Measurements from ENCODE around the gene RTF2. TPM values are rescaled to one million over a fixed set of nuclear protein-coding genes. Genes with fewer than 3 reads are reported as not detected.
A peak's percentile ranks its signal among the peaks of the same experiment; 100 is the strongest.

The RTF2 gene
- total and polyA plus RNA-seq, 4 donors = 68.1 to 95.9 (median 77.5) TPM

DNA sequence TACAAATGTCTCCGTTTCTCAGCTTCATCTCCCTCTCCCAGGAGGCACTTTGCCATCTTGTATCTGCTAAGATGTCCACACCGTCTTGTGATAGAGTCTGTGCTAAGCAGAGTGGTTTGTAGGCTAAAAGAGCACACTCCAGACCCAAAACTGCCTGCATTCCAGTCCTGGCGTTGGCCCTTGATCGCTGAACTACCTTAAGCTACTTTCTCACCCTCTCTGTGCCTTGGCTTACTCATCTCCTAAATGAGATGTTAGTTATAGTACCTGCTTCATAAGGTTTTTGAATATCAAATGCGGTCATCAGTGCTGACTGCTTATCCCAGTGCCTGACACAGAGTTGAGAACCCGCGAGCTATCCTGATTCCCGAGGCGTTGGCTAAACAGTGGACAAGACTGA is 42.4 kb upstream of the RTF2 start:
- no peak overlapping the region for H3K27ac ChIP-seq (ENCODE audit: low read depth in 1 of 2, low read length in 2 of 2)
- no peaks in the 10 kb centered on the region for H3K9me3 ChIP-seq (ENCODE audit: control insufficient read depth, low read length)
- ATAC-seq (ENCODE audit: low FRiP score) = no peak
- 86 to 88% methylated on average over 9 of the region's 9 CpGs for WGBS, 2 donors
- no peaks in the 10 kb centered on the region for H3K36me3 ChIP-seq (ENCODE audit: control insufficient read depth in 1 of 2, insufficient read depth in 2 of 2, low read length in 1 of 2)
- no peak overlapping the region for H3K4me3 ChIP-seq (ENCODE audit: low read length in 2 of 2)
- no peaks in the 10 kb centered on the region for H3K4me1 ChIP-seq (ENCODE audit: control insufficient read depth in 1 of 2, insufficient read depth in 2 of 2, low read length in 2 of 2)
- intact Hi-C loops (cut with DNase I) = no loop called here
- H3K27me3 ChIP-seq (ENCODE audit: control insufficient read depth in 1 of 2, insufficient read depth in 2 of 2, low read length in 1 of 2) = no peaks in the 10 kb centered on the region
- no peak for DNase-seq

GRCh38 chr20:56426926-56427325 is 41.5 kb upstream of the RTF2 start:
- Histone ChIP-seq H3K27me3 (ENCODE audit: control insufficient read depth in 1 of 2, insufficient read depth in 2 of 2, low read length in 1 of 2) (no peaks in the 10 kb centered on the region), H3K27ac (ENCODE audit: low read depth in 1 of 2, low read length in 2 of 2) (no peak overlapping the region), H3K36me3 (ENCODE audit: control insufficient read depth in 1 of 2, insufficient read depth in 2 of 2, low read length in 1 of 2) (no peaks in the 10 kb centered on the region), H3K9me3 (ENCODE audit: control insufficient read depth, low read length) (no peaks in the 10 kb centered on the region), H3K4me1 (ENCODE audit: control insufficient read depth in 1 of 2, insufficient read depth in 2 of 2, low read length in 2 of 2) (no peaks in the 10 kb centered on the region), H3K4me3 (ENCODE audit: low read length in 2 of 2) (no peak overlapping the region)
- DNase-seq (no peak), ATAC-seq (ENCODE audit: low FRiP score) (no peak)
- intact Hi-C loops (cut with DNase I) = no loop called here

GRCh38 chr20:56427797-56428196 is 40.6 kb upstream of the RTF2 start:
- intact Hi-C loops (cut with DNase I) = no loop called here
- ATAC-seq (ENCODE audit: low FRiP score) (no peak), DNase-seq (no peak)
- Histone ChIP-seq H3K27ac (ENCODE audit: low read depth in 1 of 2, low read length in 2 of 2) (no peak overlapping the region), H3K27me3 (ENCODE audit: control insufficient read depth in 1 of 2, insufficient read depth in 2 of 2, low read length in 1 of 2) (no peaks in the 10 kb centered on the region), H3K9me3 (ENCODE audit: control insufficient read depth, low read length) (no peaks in the 10 kb centered on the region), H3K4me3 (ENCODE audit: low read length in 2 of 2) (no peak overlapping the region), H3K4me1 (ENCODE audit: control insufficient read depth in 1 of 2, insufficient read depth in 2 of 2, low read length in 2 of 2) (no peaks in the 10 kb centered on the region), H3K36me3 (ENCODE audit: control insufficient read depth in 1 of 2, insufficient read depth in 2 of 2, low read length in 1 of 2) (no peaks in the 10 kb centered on the region)
- 79 to 84% methylated on average over 4 of the region's 4 CpGs for WGBS, 2 donors

DNA sequence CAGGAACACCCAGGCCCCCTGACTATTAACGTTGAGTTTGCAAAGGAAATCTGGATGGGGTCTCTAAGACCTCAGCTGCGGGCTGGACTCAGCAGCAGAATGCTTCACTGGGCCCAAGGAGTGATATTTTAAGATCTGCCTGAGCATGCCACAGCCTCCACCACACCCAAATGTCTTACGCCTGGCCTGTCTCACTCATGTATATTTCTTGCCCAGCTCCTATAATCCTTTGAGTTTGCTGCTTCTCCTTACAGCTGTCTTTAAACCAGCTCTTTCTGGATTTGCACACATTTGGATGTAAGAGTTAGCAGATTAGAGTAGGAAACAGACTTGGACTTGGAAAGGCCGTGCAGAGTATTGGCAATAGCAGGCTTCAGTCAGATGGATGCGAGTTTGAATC is 40.0 kb upstream of the RTF2 start:
- intact Hi-C loops (cut with DNase I) = no loop called here
- no peaks in the 10 kb centered on the region for H3K27me3 ChIP-seq (ENCODE audit: control insufficient read depth in 1 of 2, insufficient read depth in 2 of 2, low read length in 1 of 2)
- ATAC-seq (ENCODE audit: low FRiP score) = no peak
- H3K4me3 ChIP-seq (ENCODE audit: low read length in 2 of 2) = no peak overlapping the region
- no peaks in the 10 kb centered on the region for H3K36me3 ChIP-seq (ENCODE audit: control insufficient read depth in 1 of 2, insufficient read depth in 2 of 2, low read length in 1 of 2)
- no peak overlapping the region for H3K27ac ChIP-seq (ENCODE audit: low read depth in 1 of 2, low read length in 2 of 2)
- H3K9me3 ChIP-seq (ENCODE audit: control insufficient read depth, low read length) = no peaks in the 10 kb centered on the region
- DNase-seq = no peak
- WGBS, 2 donors = 80 to 84% methylated on average over 5 of the region's 5 CpGs
- no peaks in the 10 kb centered on the region for H3K4me1 ChIP-seq (ENCODE audit: control insufficient read depth in 1 of 2, insufficient read depth in 2 of 2, low read length in 2 of 2)

- peak in 1 of 2 donors; percentile 4 for DNase-seq
- Histone ChIP-seq H3K4me1 (ENCODE audit: control insufficient read depth in 1 of 2, insufficient read depth in 2 of 2, low read length in 2 of 2) (no peaks in the 10 kb centered on the region), H3K9me3 (ENCODE audit: control insufficient read depth, low read length) (no peaks in the 10 kb centered on the region), H3K27ac (ENCODE audit: low read depth in 1 of 2, low read length in 2 of 2) (no peak overlapping the region), H3K4me3 (ENCODE audit: low read length in 2 of 2) (no peak overlapping the region), H3K27me3 (ENCODE audit: control insufficient read depth in 1 of 2, insufficient read depth in 2 of 2, low read length in 1 of 2) (no peaks in the 10 kb centered on the region), H3K36me3 (ENCODE audit: control insufficient read depth in 1 of 2, insufficient read depth in 2 of 2, low read length in 1 of 2) (no peaks in the 10 kb centered on the region)
- WGBS, 2 donors = 77 to 81% methylated on average over 8 of the region's 8 CpGs
- no peak for ATAC-seq (ENCODE audit: low FRiP score)
- intact Hi-C loops (cut with DNase I) = no loop called here
These were observed 39.5 kb upstream of the RTF2 start for GRCh38 chr20:56428881-56429280.

DNA sequence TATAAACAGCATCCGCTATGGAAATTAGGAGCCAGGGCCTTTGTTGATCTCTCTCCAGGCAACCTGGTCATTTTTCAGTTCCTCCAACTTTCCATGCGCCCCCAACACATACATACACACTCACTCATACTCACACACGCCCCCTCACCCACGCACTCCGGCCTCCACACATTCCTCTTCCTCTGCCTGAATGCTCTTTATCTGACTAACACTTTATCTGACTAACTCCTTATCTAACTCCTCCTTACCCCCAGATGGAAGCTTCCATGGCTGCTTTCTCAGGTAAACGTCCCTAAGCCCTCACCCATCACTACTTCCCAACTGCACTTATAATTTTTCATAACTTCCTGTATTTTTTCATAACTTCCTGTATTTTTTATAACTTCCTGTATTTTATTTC is 38.9 kb upstream of the RTF2 start:
- Histone ChIP-seq H3K9me3 (ENCODE audit: control insufficient read depth, low read length) (no peaks in the 10 kb centered on the region), H3K36me3 (ENCODE audit: control insufficient read depth in 1 of 2, insufficient read depth in 2 of 2, low read length in 1 of 2) (no peaks in the 10 kb centered on the region), H3K27me3 (ENCODE audit: control insufficient read depth in 1 of 2, insufficient read depth in 2 of 2, low read length in 1 of 2) (no peaks in the 10 kb centered on the region), H3K4me3 (ENCODE audit: low read length in 2 of 2) (no peak overlapping the region), H3K4me1 (ENCODE audit: control insufficient read depth in 1 of 2, insufficient read depth in 2 of 2, low read length in 2 of 2) (no peaks in the 10 kb centered on the region), H3K27ac (ENCODE audit: low read depth in 1 of 2, low read length in 2 of 2) (no peak overlapping the region)
- intact Hi-C loops (cut with DNase I) = no loop called here
- peak in 1 of 2 donors; percentile 9 for DNase-seq
- WGBS, 2 donors = 68% methylated on average over 6 of the region's 6 CpGs
- ATAC-seq (ENCODE audit: low FRiP score) = no peak

DNA sequence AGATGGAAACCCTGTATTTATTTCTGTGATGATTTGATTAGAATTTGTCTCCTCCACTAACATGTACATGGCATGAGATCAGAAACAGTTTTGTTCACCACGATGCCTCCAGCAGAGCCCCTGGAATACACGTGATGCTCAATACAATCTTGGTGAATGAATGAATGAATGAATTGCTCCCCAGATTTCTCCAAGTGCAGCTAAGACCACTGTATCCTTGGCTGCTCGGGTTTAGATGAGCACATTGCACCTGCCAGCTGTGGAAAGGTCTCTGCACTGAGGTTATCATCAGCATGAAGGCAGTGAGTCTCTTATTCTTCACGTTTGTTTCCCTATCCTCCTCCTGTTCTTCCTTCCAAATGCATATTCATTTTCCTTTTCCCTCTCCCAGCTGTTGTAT is 38.5 kb upstream of the RTF2 start:
- DNase-seq (no peak), ATAC-seq (ENCODE audit: low FRiP score) (no peak)
- Histone ChIP-seq H3K27ac (ENCODE audit: low read depth in 1 of 2, low read length in 2 of 2) (no peak overlapping the region), H3K36me3 (ENCODE audit: control insufficient read depth in 1 of 2, insufficient read depth in 2 of 2, low read length in 1 of 2) (no peaks in the 10 kb centered on the region), H3K9me3 (ENCODE audit: control insufficient read depth, low read length) (no peaks in the 10 kb centered on the region), H3K27me3 (ENCODE audit: control insufficient read depth in 1 of 2, insufficient read depth in 2 of 2, low read length in 1 of 2) (no peaks in the 10 kb centered on the region), H3K4me1 (ENCODE audit: control insufficient read depth in 1 of 2, insufficient read depth in 2 of 2, low read length in 2 of 2) (no peaks in the 10 kb centered on the region), H3K4me3 (ENCODE audit: low read length in 2 of 2) (no peak overlapping the region)
- intact Hi-C loops (cut with DNase I) = no loop called here
- WGBS, 2 donors = 59 to 69% methylated on average over 4 of the region's 4 CpGs

DNA sequence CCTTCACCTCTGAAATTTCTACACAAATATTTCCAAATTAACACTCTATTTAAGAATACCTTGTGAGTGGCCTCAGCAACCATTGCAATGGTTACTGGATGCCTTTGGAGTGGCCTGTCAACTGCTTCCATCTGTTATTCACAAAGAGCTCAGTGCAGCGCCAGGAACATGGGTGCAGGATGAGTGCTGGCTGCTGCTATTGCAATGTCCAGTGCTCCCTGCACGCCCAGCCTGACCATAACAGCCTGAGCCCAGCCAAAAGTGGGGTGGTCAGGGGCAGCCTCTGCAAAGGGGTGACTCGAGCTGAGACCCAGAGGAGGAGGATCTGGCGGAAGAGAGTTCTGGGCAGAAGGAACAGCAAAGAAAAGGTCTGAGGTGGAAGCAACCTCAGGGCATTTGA is 38.0 kb upstream of the RTF2 start:
- Histone ChIP-seq H3K36me3 (ENCODE audit: control insufficient read depth in 1 of 2, insufficient read depth in 2 of 2, low read length in 1 of 2) (no peaks in the 10 kb centered on the region), H3K27me3 (ENCODE audit: control insufficient read depth in 1 of 2, insufficient read depth in 2 of 2, low read length in 1 of 2) (no peaks in the 10 kb centered on the region), H3K27ac (ENCODE audit: low read depth in 1 of 2, low read length in 2 of 2) (no peak overlapping the region), H3K9me3 (ENCODE audit: control insufficient read depth, low read length) (no peaks in the 10 kb centered on the region), H3K4me3 (ENCODE audit: low read length in 2 of 2) (no peak overlapping the region), H3K4me1 (ENCODE audit: control insufficient read depth in 1 of 2, insufficient read depth in 2 of 2, low read length in 2 of 2) (no peaks in the 10 kb centered on the region)
- WGBS, 2 donors = 57 to 62% methylated on average over 4 of the region's 4 CpGs
- DNase-seq = no peak
- intact Hi-C loops (cut with DNase I) = no loop called here
- no peak for ATAC-seq (ENCODE audit: low FRiP score)

DNA sequence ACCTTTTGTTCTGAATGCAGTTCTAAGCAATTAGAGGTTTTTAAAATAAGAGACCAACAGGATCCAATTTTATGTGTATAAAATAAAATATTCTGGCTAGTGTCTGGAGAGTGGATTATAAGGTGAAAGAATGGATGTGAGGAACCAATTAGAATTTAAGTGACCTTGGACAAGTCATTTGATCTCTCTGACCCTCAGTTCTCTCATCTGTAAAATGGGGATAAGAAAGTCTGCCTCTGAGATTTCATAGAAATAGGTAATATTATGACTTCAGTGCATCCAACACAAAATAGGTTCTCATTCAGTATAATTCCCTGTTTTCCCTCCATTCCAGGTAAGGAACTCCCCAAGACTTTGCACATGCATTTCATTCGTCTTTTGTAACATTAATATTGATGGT is 37.5 kb upstream of the RTF2 start:
- no peaks in the 10 kb centered on the region for H3K9me3 ChIP-seq (ENCODE audit: control insufficient read depth, low read length)
- ATAC-seq (ENCODE audit: low FRiP score) = no peak
- no peaks in the 10 kb centered on the region for H3K4me1 ChIP-seq (ENCODE audit: control insufficient read depth in 1 of 2, insufficient read depth in 2 of 2, low read length in 2 of 2)
- intact Hi-C loops (cut with DNase I) = no loop called here
- no peaks in the 10 kb centered on the region for H3K27me3 ChIP-seq (ENCODE audit: control insufficient read depth in 1 of 2, insufficient read depth in 2 of 2, low read length in 1 of 2)
- no peak for DNase-seq
- H3K27ac ChIP-seq (ENCODE audit: low read depth in 1 of 2, low read length in 2 of 2) = no peak overlapping the region
- WGBS, 2 donors = 63% methylated on average over 1 of the region's 1 CpG
- H3K36me3 ChIP-seq (ENCODE audit: control insufficient read depth in 1 of 2, insufficient read depth in 2 of 2, low read length in 1 of 2) = no peaks in the 10 kb centered on the region
- no peak overlapping the region for H3K4me3 ChIP-seq (ENCODE audit: low read length in 2 of 2)
